Endodermal cell (in vitro differentiated cells): ENCODE measurements around the gene CDH23. TPM values are rescaled to one million over a fixed set of nuclear protein-coding genes. Genes with fewer than 3 reads are reported as not detected.
"Not testable (repeated sequence)": the region's sequence is repeated elsewhere in the genome, so short reads cannot be mapped to it uniquely, and the experiment has no call there.

Source experiments
- DNase-seq: peaks from one replicate; pipeline ENCODE4 v3.0.0-alpha.2; 2017
- H3K27ac ChIP-seq: 2 replicates; pipeline ENCODE4 v1.5.1; 2013; ENCODE audit warnings: mild to moderate bottlenecking, low read depth, low read length, moderate library complexity
- H3K27me3 ChIP-seq: 2 replicates; pipeline ENCODE4 v1.6.1; 2013; ENCODE audit warnings: mild to moderate bottlenecking, low read length, moderate library complexity; ENCODE audit not compliant: insufficient read depth, control insufficient read depth, poor library complexity, severe bottlenecking
- H3K36me3 ChIP-seq: 2 replicates; pipeline ENCODE4 v1.7.0; 2013; ENCODE audit warnings: mild to moderate bottlenecking, low read length, moderate library complexity; ENCODE audit not compliant: control insufficient read depth, insufficient read depth
- H3K4me1 ChIP-seq: one replicate; pipeline ENCODE4 v1.7.0; 2013; ENCODE audit warnings: low read length; ENCODE audit not compliant: control insufficient read depth, insufficient read depth
- H3K4me3 ChIP-seq: 2 replicates; pipeline ENCODE4 v1.5.1; 2013; ENCODE audit warnings: mild to moderate bottlenecking, low read length, moderate library complexity
- H3K9ac ChIP-seq: 2 replicates; pipeline ENCODE4 v1.6.1; 2013; ENCODE audit warnings: mild to moderate bottlenecking, low read length, moderate library complexity; ENCODE audit not compliant: poor library complexity, severe bottlenecking; ENCODE audit errors: extremely low read depth
- H3K9me3 ChIP-seq: 2 replicates; pipeline ENCODE4 v1.6.1; 2013; ENCODE audit warnings: mild to moderate bottlenecking, low read length, moderate library complexity; ENCODE audit not compliant: control insufficient read depth
- H3K27ac Mint-ChIP-seq: 2 replicates; pipeline ENCODE4 v1.8.0; 2020; ENCODE audit warnings: mixed read lengths
- H3K27me3 Mint-ChIP-seq: 2 replicates; pipeline ENCODE4 v1.8.0; 2021; ENCODE audit warnings: mild to moderate bottlenecking, mixed read lengths; ENCODE audit not compliant: insufficient read depth
- H3K36me3 Mint-ChIP-seq: 2 replicates; pipeline ENCODE4 v1.8.0; 2020; ENCODE audit warnings: low read depth, mixed read lengths
- H3K4me1 Mint-ChIP-seq: 2 replicates; pipeline ENCODE4 v1.8.0; 2020; ENCODE audit warnings: mixed read lengths
- H3K4me3 Mint-ChIP-seq: 2 replicates; pipeline ENCODE4 v1.8.0; 2020; ENCODE audit warnings: mild to moderate bottlenecking, moderate library complexity, mixed read lengths
- H3K9me3 Mint-ChIP-seq: 2 replicates; pipeline ENCODE4 v1.8.0; 2020; ENCODE audit warnings: mild to moderate bottlenecking, mixed read lengths
- WGBS, 2 experiments: methylation state at CpG; one replicate each; pipeline versions ENCODE4 v1.1.5 to v1.1.7; 2013; ENCODE audit warnings: missing lambda C conversion rate in 2 of 2, mixed read lengths in 1 of 2; ENCODE audit not compliant: insufficient coverage in 1 of 2, insufficient read length in 1 of 2; 5-methylcytosine and 5-hydroxymethylcytosine counted together
- total RNA-seq, 2 donors: library from RNA; stranded (reverse); fragmentation: NEBNext Ultra II Directional in 1 of 2; extraction: Animal tissue kit (Norgen Biotek cat#: 25700) in 1 of 2; gene quantifications; 2 replicates in 1 of 2; 3 replicates in 1 of 2; pipeline ENCODE4 v1.2.1, GENCODE V29; 2021
- TF ChIP-seq, protein P1 (sequence below): fragments of 200-600 bp; sonication (generic); conservative IDR thresholded peaks from 2 replicates; pipeline ENCODE4 v1.5.0; 2021; ENCODE audit warnings: antibody characterized with exemption, mild to moderate bottlenecking

CDH23 gene
- total RNA-seq, 2 donors from 2014 or later = 2.1 to 4.2 TPM

DNA sequence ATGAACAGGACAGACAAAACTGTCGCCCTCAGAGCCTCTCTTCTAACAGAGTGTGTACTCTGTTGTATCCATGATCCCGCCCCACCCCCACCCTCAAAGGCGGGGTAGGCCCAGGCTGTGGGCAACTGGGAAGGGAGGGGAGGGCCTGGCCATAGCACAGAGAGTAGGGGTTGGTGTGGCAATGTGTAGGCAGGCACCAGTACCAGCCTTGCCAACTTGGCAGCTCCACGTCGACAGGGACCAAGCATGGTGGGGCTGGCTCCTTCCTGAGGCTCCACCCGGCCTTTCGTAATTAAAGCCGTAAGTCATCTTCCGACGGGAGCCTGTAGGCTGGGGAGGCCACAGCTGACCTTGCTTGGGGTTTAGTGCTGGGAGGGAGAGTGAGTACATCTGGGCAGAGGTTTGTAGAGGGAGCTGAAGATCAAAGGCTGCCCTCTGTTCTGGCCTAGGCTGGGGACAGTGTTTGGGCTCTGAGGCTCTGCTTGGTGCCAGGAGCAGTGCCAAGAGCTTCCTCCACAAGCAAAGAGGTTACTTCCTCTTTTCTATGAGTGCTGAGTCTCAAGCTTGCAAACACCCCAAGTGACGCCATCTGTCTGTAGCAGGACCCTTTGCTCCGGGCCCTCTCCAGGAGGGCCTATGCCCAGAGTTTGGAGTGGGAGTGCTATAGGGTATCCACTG is 201.2 kb downstream of the CDH23 start:
- Mint-ChIP-seq H3K4me1 (no peaks in the 10 kb centered on the region), H3K9me3 (no peaks in the 10 kb centered on the region), H3K36me3 (no peaks in the 10 kb centered on the region), H3K27me3 (no peaks in the 10 kb centered on the region), H3K4me3 (no peak overlapping the region), H3K27ac (no peak overlapping the region)
- no peak overlapping the region for H3K27ac ChIP-seq
- WGBS, 2 experiments = 89 to 94% methylated on average over 7 to 12 of the region's 12 CpGs
- no peaks in the 10 kb centered on the region for H3K36me3 ChIP-seq
- H3K4me1 ChIP-seq = no peaks in the 10 kb centered on the region
- H3K9ac ChIP-seq = no peak overlapping the region
- no peak overlapping the region for H3K4me3 ChIP-seq
- TF ChIP-seq, protein P1, sequence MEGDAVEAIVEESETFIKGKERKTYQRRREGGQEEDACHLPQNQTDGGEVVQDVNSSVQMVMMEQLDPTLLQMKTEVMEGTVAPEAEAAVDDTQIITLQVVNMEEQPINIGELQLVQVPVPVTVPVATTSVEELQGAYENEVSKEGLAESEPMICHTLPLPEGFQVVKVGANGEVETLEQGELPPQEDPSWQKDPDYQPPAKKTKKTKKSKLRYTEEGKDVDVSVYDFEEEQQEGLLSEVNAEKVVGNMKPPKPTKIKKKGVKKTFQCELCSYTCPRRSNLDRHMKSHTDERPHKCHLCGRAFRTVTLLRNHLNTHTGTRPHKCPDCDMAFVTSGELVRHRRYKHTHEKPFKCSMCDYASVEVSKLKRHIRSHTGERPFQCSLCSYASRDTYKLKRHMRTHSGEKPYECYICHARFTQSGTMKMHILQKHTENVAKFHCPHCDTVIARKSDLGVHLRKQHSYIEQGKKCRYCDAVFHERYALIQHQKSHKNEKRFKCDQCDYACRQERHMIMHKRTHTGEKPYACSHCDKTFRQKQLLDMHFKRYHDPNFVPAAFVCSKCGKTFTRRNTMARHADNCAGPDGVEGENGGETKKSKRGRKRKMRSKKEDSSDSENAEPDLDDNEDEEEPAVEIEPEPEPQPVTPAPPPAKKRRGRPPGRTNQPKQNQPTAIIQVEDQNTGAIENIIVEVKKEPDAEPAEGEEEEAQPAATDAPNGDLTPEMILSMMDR = no peak
- no peaks in the 10 kb centered on the region for H3K27me3 ChIP-seq
- no peaks in the 10 kb centered on the region for H3K9me3 ChIP-seq
- DNase-seq = no peak

DNA sequence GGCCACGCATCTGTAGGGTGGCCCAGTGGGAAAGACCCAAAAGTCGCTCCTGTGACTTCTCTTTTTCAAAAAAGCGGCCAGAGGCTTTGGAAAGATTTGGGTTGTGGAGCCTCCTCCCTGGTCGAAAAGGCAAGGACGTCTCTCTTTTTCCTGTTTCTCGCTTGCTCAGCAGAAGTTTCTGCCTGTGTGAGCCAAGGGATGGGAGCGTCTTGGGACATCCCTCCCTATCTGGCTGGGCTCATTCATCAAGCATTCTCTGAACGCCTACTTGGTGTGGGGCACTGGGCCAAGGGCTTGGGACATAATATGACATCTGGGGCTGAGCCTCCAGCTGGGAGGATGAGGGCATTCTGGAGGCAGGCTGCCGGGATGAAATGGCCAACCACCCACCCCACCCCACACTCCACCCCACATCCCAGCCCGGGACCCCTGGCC is 201.9 kb downstream of the CDH23 start:
- Histone ChIP-seq H3K4me1 (no peaks in the 10 kb centered on the region), H3K9ac (no peak overlapping the region), H3K4me3 (no peak overlapping the region), H3K27me3 (no peaks in the 10 kb centered on the region), H3K36me3 (no peaks in the 10 kb centered on the region), H3K27ac (no peak overlapping the region), H3K9me3 (no peaks in the 10 kb centered on the region)
- H3K27ac Mint-ChIP-seq = no peak overlapping the region
- no peaks in the 10 kb centered on the region for H3K9me3 Mint-ChIP-seq
- H3K27me3 Mint-ChIP-seq = no peaks in the 10 kb centered on the region
- TF ChIP-seq, protein P1 = no peak
- H3K4me1 Mint-ChIP-seq = no peaks in the 10 kb centered on the region
- H3K4me3 Mint-ChIP-seq = no peak overlapping the region
- no peak for DNase-seq
- no peaks in the 10 kb centered on the region for H3K36me3 Mint-ChIP-seq
- 89 to 90% methylated on average over 7 to 9 of the region's 10 CpGs for WGBS, 2 experiments

DNA sequence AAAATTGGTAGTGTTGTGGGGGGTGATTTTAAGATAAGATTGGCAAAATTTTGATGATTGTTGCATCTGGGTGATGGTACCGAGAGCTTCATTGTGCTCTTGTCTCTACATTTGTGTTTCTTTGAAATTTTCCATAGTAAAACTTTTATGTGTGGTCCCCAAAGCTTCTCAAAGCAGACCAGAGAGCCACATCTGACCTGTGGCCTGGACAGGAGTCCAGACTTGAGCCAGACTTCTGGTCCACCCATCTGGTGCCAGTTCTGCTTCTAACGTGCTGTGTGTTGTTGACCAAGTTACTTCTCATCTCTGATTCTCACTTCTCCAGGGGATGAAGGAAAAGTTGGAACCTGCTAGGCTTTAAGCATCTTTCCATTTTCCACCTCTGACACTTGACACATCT is 202.8 kb downstream of the CDH23 start:
- Mint-ChIP-seq H3K4me1 (no peaks in the 10 kb centered on the region), H3K27ac (no peak overlapping the region), H3K9me3 (no peaks in the 10 kb centered on the region), H3K4me3 (no peak overlapping the region), H3K27me3 (no peaks in the 10 kb centered on the region), H3K36me3 (no peaks in the 10 kb centered on the region)
- WGBS, 2 experiments = 96 to 100% methylated on average over 1 to 2 of the region's 2 CpGs
- TF ChIP-seq, protein P1 = no peak
- Histone ChIP-seq H3K27ac (no peak overlapping the region), H3K9me3 (no peaks in the 10 kb centered on the region), H3K36me3 (no peaks in the 10 kb centered on the region), H3K4me3 (no peak overlapping the region), H3K4me1 (no peaks in the 10 kb centered on the region), H3K9ac (no peak overlapping the region), H3K27me3 (no peaks in the 10 kb centered on the region)
- no peak for DNase-seq

DNA sequence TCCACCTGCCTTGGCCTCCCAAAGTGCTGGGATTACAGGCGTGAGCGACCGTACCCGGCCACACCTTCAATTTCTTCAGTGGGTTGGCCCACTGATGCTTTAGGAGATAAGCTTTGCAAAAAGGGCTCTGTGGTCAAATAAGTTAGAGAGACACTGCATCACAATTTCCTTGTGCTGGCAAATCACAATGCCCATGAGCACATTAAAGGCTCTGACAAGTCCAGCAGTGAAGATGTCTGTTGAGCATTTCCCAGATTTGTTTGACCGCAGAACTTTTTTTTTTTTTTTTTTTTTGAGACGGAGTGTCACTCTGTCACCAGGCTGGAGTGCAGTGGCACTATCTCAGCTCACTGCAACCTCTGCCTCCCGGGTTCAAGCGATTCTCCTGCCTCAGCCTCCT is 203.5 kb downstream of the CDH23 start:
- H3K27me3 Mint-ChIP-seq, H3K27me3 ChIP-seq, H3K9me3 ChIP-seq, H3K4me1 Mint-ChIP-seq, H3K27ac Mint-ChIP-seq, H3K4me3 ChIP-seq, H3K9ac ChIP-seq, H3K4me1 ChIP-seq, H3K9me3 Mint-ChIP-seq, H3K36me3 ChIP-seq, DNase-seq, H3K4me3 Mint-ChIP-seq, H3K36me3 Mint-ChIP-seq, H3K27ac ChIP-seq: not testable (repeated sequence)
- WGBS, 2 experiments = 89 to 93% methylated on average over 7 to 8 of the region's 8 CpGs
